CD4-positive, alpha-beta memory T cell (primary cell): ENCODE results near the gene FUOM. TPM values are rescaled to one million over a fixed set of nuclear protein-coding genes. Genes with fewer than 3 reads are reported as not detected.

ENCODE experiments used
- CTCF ChIA-PET: fragments of 350-600 bp; sonication (Branson Sonifier 250); formaldehyde crosslinking; loops from one replicate; lab custom pipeline; 2021; ENCODE audit warnings: inconsistent platforms; ENCODE audit not compliant: partially characterized antibody; lab: Charles Lee
- POLR2A ChIA-PET: fragments of 350-600 bp; sonication (Branson Sonifier 250); formaldehyde crosslinking; loops from one replicate; lab custom pipeline; 2021; ENCODE audit not compliant: partially characterized antibody; lab: Charles Lee
- DNase-seq, 5 donors: peaks; one replicate each; pipeline versions ENCODE4 v3.0.0 to v3.0.0-alpha.2; 2020 to 2022; ENCODE audit warnings: mixed read lengths in 1 of 5
- H3K27ac ChIP-seq: one replicate; pipeline ENCODE4 v1.7.0; 2013; ENCODE audit warnings: low read depth, low read length
- H3K27me3 ChIP-seq: 2 replicates; pipeline ENCODE4 v1.7.0; 2013; ENCODE audit warnings: mild to moderate bottlenecking, low read length, moderate library complexity; ENCODE audit not compliant: insufficient read depth
- H3K36me3 ChIP-seq: 2 replicates; pipeline ENCODE4 v1.7.0; 2013; ENCODE audit warnings: mild to moderate bottlenecking, low read length, moderate library complexity; ENCODE audit not compliant: insufficient read depth
- H3K4me1 ChIP-seq: 2 replicates; pipeline ENCODE4 v1.7.0; 2013; ENCODE audit warnings: mild to moderate bottlenecking, low read length, moderate library complexity; ENCODE audit not compliant: insufficient read depth
- H3K4me3 ChIP-seq, 2 donors: one replicate each; pipeline ENCODE4 v1.7.0; 2013; ENCODE audit warnings: low read length in 2 of 2, mild to moderate bottlenecking in 1 of 2
- H3K9me3 ChIP-seq, 2 donors: one replicate each; pipeline ENCODE4 v1.7.0; 2013; ENCODE audit warnings: low read length in 2 of 2, control low read depth in 1 of 2; ENCODE audit not compliant: control insufficient read depth in 1 of 2
- H3K27ac Mint-ChIP-seq, 7 donors: one replicate each; pipeline ENCODE4 v1.8.0; 2020 to 2021; ENCODE audit warnings: mixed read lengths in 7 of 7, mild to moderate bottlenecking in 6 of 7, inconsistent platforms in 3 of 7, moderate library complexity in 3 of 7
- H3K27me3 Mint-ChIP-seq, 2 donors: one replicate each; pipeline ENCODE4 v1.8.0; 2020 to 2021; ENCODE audit warnings: mixed read lengths in 2 of 2
- H3K36me3 Mint-ChIP-seq, 2 donors: one replicate each; pipeline ENCODE4 v1.8.0; 2020 to 2021; ENCODE audit warnings: mixed read lengths in 2 of 2, inconsistent platforms in 1 of 2, mild to moderate bottlenecking in 1 of 2
- H3K4me1 Mint-ChIP-seq, 4 donors: one replicate each; pipeline ENCODE4 v1.8.0; 2020 to 2021; ENCODE audit warnings: mixed read lengths in 4 of 4, mild to moderate bottlenecking in 1 of 4
- H3K4me3 Mint-ChIP-seq, 8 donors: one replicate each; pipeline ENCODE4 v1.8.0; 2020 to 2021; ENCODE audit warnings: mixed read lengths in 8 of 8, mild to moderate bottlenecking in 7 of 8, moderate library complexity in 6 of 8, inconsistent platforms in 3 of 8
- H3K9me3 Mint-ChIP-seq, 8 donors: one replicate each; pipeline ENCODE4 v1.8.0; 2020 to 2021; ENCODE audit warnings: mixed read lengths in 8 of 8, mild to moderate bottlenecking in 5 of 8, inconsistent platforms in 3 of 8, moderate library complexity in 1 of 8
- intact Hi-C: fragments of 100-400 bp; cut with micrococcal nuclease; formaldehyde crosslinking; loops from one replicate; pipeline ENCODE4 v1.15.1; 2023
- polyA plus RNA-seq, 2 donors: library from polyadenylated mRNA; unstranded; fragments of 300-500 nt; fragmentation: Illumina TruSeq; gene quantifications; one replicate each; pipeline ENCODE4 v1.2.3, GENCODE V29; 2021
- total RNA-seq, 2 experiments: library from RNA; stranded (reverse); gene quantifications; one replicate each; pipeline ENCODE4 v1.2.3, GENCODE V29; 2021

FUOM gene
- total and polyA plus RNA-seq, 4 experiments from 2014 or later: 15.6 to 18.1 (median 16.7) TPM

- POLR2A ChIA-PET: no interaction called here
- peaks cover 0 to 9% (median 2%) of the 10 kb centered on the region in 4 donors for H3K4me1 Mint-ChIP-seq
These were observed 18.0 kb downstream of the FUOM start for GRCh38 chr10:133339708-133340380.

GRCh38 chr10:133338080-133339071 lies 19.4 kb downstream of the FUOM start:
- no peak overlapping the region for H3K4me3 Mint-ChIP-seq
- peaks cover 7% of the 10 kb centered on the region for H3K27me3 ChIP-seq
- DNase-seq: peak in 1 of 5 donors; percentile 29
- peaks cover 25% of the 10 kb centered on the region for H3K4me1 ChIP-seq
- peaks cover 0 to 12% (median 3%) of the 10 kb centered on the region in 4 donors for H3K4me1 Mint-ChIP-seq
- peaks cover 2 to 8% of the 10 kb centered on the region in 2 donors for H3K27me3 Mint-ChIP-seq
- H3K27ac Mint-ChIP-seq: no peak overlapping the region
- intact Hi-C loops: no loop called here
- ChIA-PET CTCF (no interaction called here), POLR2A (no interaction called here)
- H3K36me3 Mint-ChIP-seq: no peaks in the 10 kb centered on the region
- H3K4me3 ChIP-seq: no peak overlapping the region
- H3K27ac ChIP-seq: no peak overlapping the region
- peaks cover 0 to 2% (median 0%) of the 10 kb centered on the region in 8 donors for H3K9me3 Mint-ChIP-seq
- no peaks in the 10 kb centered on the region for H3K9me3 ChIP-seq
- H3K36me3 ChIP-seq: no peaks in the 10 kb centered on the region

More at GRCh38 chr10:133339708-133340380, 18.0 kb downstream of the FUOM start:
- no peaks in the 10 kb centered on the region for H3K9me3 Mint-ChIP-seq
- DNase-seq: no peak
- intact Hi-C loops: no loop called here
- no peak overlapping the region for H3K4me3 Mint-ChIP-seq
- Histone ChIP-seq H3K4me1 (peaks cover 25% of the 10 kb centered on the region), H3K9me3 (no peaks in the 10 kb centered on the region), H3K4me3 (no peak overlapping the region), H3K27ac (no peak overlapping the region), H3K27me3 (peaks cover 7% of the 10 kb centered on the region), H3K36me3 (no peaks in the 10 kb centered on the region)
- CTCF ChIA-PET: no interaction called here
- H3K27ac Mint-ChIP-seq: no peak overlapping the region
- H3K27me3 Mint-ChIP-seq: peaks cover 7 to 16% of the 10 kb centered on the region in 2 donors
- no peaks in the 10 kb centered on the region for H3K36me3 Mint-ChIP-seq

GRCh38 chr10:133337370-133337725 lies 20.5 kb downstream of the FUOM start:
- Histone ChIP-seq H3K4me3 (no peak overlapping the region), H3K4me1 (peaks cover 25% of the 10 kb centered on the region), H3K27ac (no peak overlapping the region), H3K36me3 (no peaks in the 10 kb centered on the region), H3K27me3 (no peaks in the 10 kb centered on the region), H3K9me3 (no peaks in the 10 kb centered on the region)
- no peak overlapping the region for H3K4me3 Mint-ChIP-seq
- ChIA-PET POLR2A (interaction anchor here (1.1 to 2.0 kb wide), 4 partner anchors 9 to 62 kb away, joined by 4 to 12 read pairs (median 5); partner anchors contain the start of genes FUOM and PRAP1), CTCF (interaction anchor here (1.4 kb wide), 1 partner anchor 9 kb away, joined by 4 read pairs; no protein-coding TSS in a partner anchor)
- H3K27me3 Mint-ChIP-seq: peaks cover 0 to 5% of the 10 kb centered on the region in 2 donors
- H3K9me3 Mint-ChIP-seq: peaks cover 0 to 6% (median 0%) of the 10 kb centered on the region in 8 donors
- no peak overlapping the region for H3K27ac Mint-ChIP-seq
- no peak for DNase-seq
- intact Hi-C loops: loop anchor here (2.0 kb wide), 2 partner anchors 21 to 29 kb away; partner anchors contain the start of genes FUOM, TUBGCP2 and ZNF511
- H3K4me1 Mint-ChIP-seq: peaks cover 0 to 17% (median 3%) of the 10 kb centered on the region in 4 donors
- no peaks in the 10 kb centered on the region for H3K36me3 Mint-ChIP-seq

GRCh38 chr10:133336577-133337369 lies 21.0 kb downstream of the FUOM start, which contains the start of gene CALY:
CALY (minus strand) TSS chr10:133336896; CDS start chr10:133328989, 7,907 bp downstream.
- Mint-ChIP-seq H3K9me3 (peaks cover 0 to 7% (median 0%) of the 10 kb centered on the region in 8 donors), H3K4me1 (peaks cover 0 to 22% (median 3%) of the 10 kb centered on the region in 4 donors), H3K27ac (peak within 1 kb of the TSS in 6 of 7 donors; percentile 88 to 96 (median 90)), H3K4me3 (peak within 1 kb of the TSS; percentile 69 to 82 (median 78)), H3K27me3 (peaks cover 0 to 2% of the 10 kb centered on the region in 2 donors), H3K36me3 (no peaks in the 10 kb centered on the region)
- H3K4me3 ChIP-seq: peak within 1 kb of the TSS in 1 of 2 donors; percentile 57
- peak within 1 kb of the TSS; percentile 64 for H3K27ac ChIP-seq
- intact Hi-C loops: loop anchor here (2.0 kb wide), 2 partner anchors 22 to 28 kb away; partner anchors contain the start of genes FUOM, TUBGCP2 and ZNF511
- H3K9me3 ChIP-seq: no peaks in the 10 kb centered on the region
- CTCF ChIA-PET: interaction anchor here (1.4 kb wide), 1 partner anchor 9 kb away, joined by 4 read pairs; no protein-coding TSS in a partner anchor
- peak; percentile 89 to 95 (median 92) for DNase-seq
- H3K27me3 ChIP-seq: no peaks in the 10 kb centered on the region
- POLR2A ChIA-PET: interaction anchor here (0.7 to 3.3 kb wide), 11 partner anchors 10 to 61 kb away, joined by 3 to 25 read pairs (median 6); partner anchors contain the start of genes FUOM, MTG1, PAOX and PRAP1
- no peaks in the 10 kb centered on the region for H3K36me3 ChIP-seq
- peaks cover 25% of the 10 kb centered on the region for H3K4me1 ChIP-seq

- H3K27ac ChIP-seq: peak overlapping the region; percentile 64
- CTCF ChIA-PET: interaction anchor here (1.4 kb wide), 1 partner anchor 8 kb away, joined by 4 read pairs; no protein-coding TSS in a partner anchor
- Mint-ChIP-seq H3K36me3 (no peaks in the 10 kb centered on the region), H3K4me3 (no peak overlapping the region), H3K9me3 (peaks cover 0 to 7% (median 0%) of the 10 kb centered on the region in 8 donors), H3K4me1 (peaks cover 0 to 22% (median 3%) of the 10 kb centered on the region in 4 donors), H3K27ac (peak overlapping the region in 1 of 7 donors; percentile 35), H3K27me3 (peaks cover 0 to 1% of the 10 kb centered on the region in 2 donors)
- H3K4me1 ChIP-seq: peaks cover 25% of the 10 kb centered on the region
- intact Hi-C loops: loop anchor here (2.0 kb wide), 2 partner anchors 23 to 27 kb away; partner anchors contain the start of genes FUOM, TUBGCP2 and ZNF511
- peak overlapping the region in 1 of 2 donors; percentile 57 for H3K4me3 ChIP-seq
- H3K9me3 ChIP-seq: no peaks in the 10 kb centered on the region
- no peaks in the 10 kb centered on the region for H3K36me3 ChIP-seq
- DNase-seq: peak in 3 of 5 donors; percentile 22 to 49 (median 26)
- H3K27me3 ChIP-seq: no peaks in the 10 kb centered on the region
- POLR2A ChIA-PET: interaction anchor here (0.7 to 3.3 kb wide), 13 partner anchors 11 to 77 kb away, joined by 3 to 25 read pairs (median 5); partner anchors contain the start of genes ECHS1, FUOM, MTG1 and PAOX
These were observed 21.7 kb downstream of the FUOM start for GRCh38 chr10:133336118-133336576.
